GM18868 (cell line): ENCODE measurements around the gene RIMBP2.
"Not testable (repeated sequence)": the region's sequence is repeated elsewhere in the genome, so short reads cannot be mapped to it uniquely, and the experiment has no call there.

ENCODE experiments used
- ATAC-seq: cut with Tn5 transposase; IDR thresholded peaks from one replicate; pipeline ENCODE4 v1.9.1; 2021; ENCODE audit warnings: mild to moderate bottlenecking, moderate library complexity; ENCODE audit not compliant: unreplicated experiment

RIMBP2 gene

GRCh38 chr12:130661486-130662255 lies 54.4 kb downstream of the RIMBP2 start:
- no peak for ATAC-seq

GRCh38 chr12:130661059-130661458 lies 55.0 kb downstream of the RIMBP2 start:
- no peak for ATAC-seq

GRCh38 chr12:130658145-130658911 lies 57.8 kb downstream of the RIMBP2 start:
- ATAC-seq, result no peak

GRCh38 chr12:130656411-130656810 lies 59.7 kb downstream of the RIMBP2 start:
- ATAC-seq, result no peak

GRCh38 chr12:130655881-130656280 lies 60.2 kb downstream of the RIMBP2 start:
- no peak for ATAC-seq

- ATAC-seq, result no peak
Measured at GRCh38 chr12:130655010-130655409, 61.1 kb downstream of the RIMBP2 start.

GRCh38 chr12:130651188-130651959 lies 64.7 kb downstream of the RIMBP2 start:
- ATAC-seq, result no peak

- ATAC-seq, result no peak
Measured at GRCh38 chr12:130650131-130650530, 66.0 kb downstream of the RIMBP2 start.

GRCh38 chr12:130649101-130650045 lies 66.7 kb downstream of the RIMBP2 start:
- no peak for ATAC-seq

GRCh38 chr12:130647814-130648213 lies 68.3 kb downstream of the RIMBP2 start:
- ATAC-seq, result no peak

- ATAC-seq, result no peak
Measured at GRCh38 chr12:130646716-130647370, 69.3 kb downstream of the RIMBP2 start.

GRCh38 chr12:130646191-130646590 lies 69.9 kb downstream of the RIMBP2 start:
- not testable (repeated sequence) for ATAC-seq

GRCh38 chr12:130645751-130646150 lies 70.3 kb downstream of the RIMBP2 start:
- ATAC-seq, result no peak

GRCh38 chr12:130644566-130644965 lies 71.5 kb downstream of the RIMBP2 start:
- ATAC-seq, result no peak

GRCh38 chr12:130644146-130644545 lies 72.0 kb downstream of the RIMBP2 start:
- no peak for ATAC-seq

- ATAC-seq, result no peak
Measured at GRCh38 chr12:130642856-130643255, 73.2 kb downstream of the RIMBP2 start.

GRCh38 chr12:130641533-130642184 lies 74.4 kb downstream of the RIMBP2 start:
- no peak for ATAC-seq

- ATAC-seq, result no peak
Measured at GRCh38 chr12:130640901-130641300, 75.2 kb downstream of the RIMBP2 start.

- no peak for ATAC-seq
Measured at GRCh38 chr12:130640496-130640895, 75.6 kb downstream of the RIMBP2 start.
